COLO829 (cell line): ENCODE results near the gene KCNJ2.

Experiments
- DNase-seq: peaks from one replicate; pipeline ENCODE4 v3.0.0; 2012; ENCODE audit warnings: low spot score

The KCNJ2 gene

DNA sequence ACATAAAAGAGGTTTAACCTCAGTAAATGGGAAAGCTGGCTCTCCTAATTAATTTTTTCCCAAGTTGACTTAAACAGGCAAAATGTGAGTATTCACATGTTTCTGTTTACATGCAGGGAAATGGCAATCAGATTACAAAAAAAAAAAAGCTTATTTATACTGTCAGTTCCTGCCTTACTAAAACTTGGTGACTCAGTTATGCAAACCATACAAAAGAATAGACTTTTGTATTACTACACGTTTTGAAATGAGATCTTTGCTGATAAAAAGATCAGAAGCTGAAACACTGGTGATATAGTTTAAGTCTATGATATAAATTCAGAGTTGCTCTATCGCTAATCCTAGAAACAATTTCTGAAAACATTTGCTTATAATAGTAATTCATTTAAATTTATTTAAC is 9.4 kb upstream of the KCNJ2 start:
- peak; percentile 24 for DNase-seq

DNA sequence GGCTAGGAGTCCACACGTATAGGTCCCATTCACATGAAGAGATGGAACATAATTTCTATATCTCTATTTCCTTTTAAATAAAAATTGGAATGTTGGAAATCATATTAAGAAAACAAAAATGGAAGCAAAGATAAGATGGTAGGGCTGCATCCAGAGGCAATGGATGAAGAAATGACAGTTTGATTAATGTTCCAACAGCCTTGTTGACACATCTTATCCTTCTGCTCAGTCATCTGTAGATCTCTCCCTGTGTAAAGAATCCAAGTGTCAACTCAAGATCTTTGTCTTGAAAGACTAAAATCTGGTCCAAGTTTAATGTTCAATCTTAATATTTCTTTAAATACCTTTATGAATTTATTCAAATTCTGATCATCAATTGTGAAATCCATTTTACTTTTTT is 7.8 kb upstream of the KCNJ2 start:
- DNase-seq = no peak

DNA sequence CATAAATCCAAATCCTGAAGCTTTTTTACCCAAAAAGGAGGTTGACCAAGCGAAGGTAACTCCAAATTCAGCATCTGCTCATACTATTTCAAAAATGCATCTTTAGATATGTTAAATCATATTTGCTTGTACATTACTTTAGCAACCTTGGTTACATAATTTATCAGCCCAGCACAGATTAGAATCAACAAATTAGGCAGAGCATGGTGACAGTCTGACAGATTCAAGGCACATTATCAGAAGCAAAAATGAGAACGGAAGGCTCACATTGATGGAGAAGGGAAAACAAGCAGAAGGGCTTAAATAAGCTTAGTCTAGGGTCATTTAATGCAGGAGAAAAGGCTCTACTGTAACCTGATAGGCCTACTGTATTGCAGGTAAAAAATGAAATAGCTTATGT is 3.9 kb upstream of the KCNJ2 start:
- no peak for DNase-seq

DNA sequence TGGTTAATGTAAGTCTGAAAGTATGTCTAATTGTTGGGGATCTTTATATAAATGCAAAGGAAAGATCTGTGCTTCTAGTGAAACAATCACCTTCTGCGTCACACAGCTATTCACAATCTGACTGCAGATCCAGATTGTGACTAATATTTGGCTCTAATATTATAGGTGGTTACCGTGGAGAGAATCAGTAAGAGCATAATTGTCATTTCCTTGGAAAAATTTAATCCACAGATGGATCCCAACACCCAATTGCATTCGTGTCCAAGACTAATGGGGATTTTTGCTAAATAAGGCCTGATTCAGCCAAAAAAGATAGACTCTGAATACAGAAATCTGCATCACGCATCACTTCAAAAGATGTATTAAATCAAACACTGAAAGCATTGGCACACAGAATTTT is 2.7 kb upstream of the KCNJ2 start:
- no peak for DNase-seq

DNA sequence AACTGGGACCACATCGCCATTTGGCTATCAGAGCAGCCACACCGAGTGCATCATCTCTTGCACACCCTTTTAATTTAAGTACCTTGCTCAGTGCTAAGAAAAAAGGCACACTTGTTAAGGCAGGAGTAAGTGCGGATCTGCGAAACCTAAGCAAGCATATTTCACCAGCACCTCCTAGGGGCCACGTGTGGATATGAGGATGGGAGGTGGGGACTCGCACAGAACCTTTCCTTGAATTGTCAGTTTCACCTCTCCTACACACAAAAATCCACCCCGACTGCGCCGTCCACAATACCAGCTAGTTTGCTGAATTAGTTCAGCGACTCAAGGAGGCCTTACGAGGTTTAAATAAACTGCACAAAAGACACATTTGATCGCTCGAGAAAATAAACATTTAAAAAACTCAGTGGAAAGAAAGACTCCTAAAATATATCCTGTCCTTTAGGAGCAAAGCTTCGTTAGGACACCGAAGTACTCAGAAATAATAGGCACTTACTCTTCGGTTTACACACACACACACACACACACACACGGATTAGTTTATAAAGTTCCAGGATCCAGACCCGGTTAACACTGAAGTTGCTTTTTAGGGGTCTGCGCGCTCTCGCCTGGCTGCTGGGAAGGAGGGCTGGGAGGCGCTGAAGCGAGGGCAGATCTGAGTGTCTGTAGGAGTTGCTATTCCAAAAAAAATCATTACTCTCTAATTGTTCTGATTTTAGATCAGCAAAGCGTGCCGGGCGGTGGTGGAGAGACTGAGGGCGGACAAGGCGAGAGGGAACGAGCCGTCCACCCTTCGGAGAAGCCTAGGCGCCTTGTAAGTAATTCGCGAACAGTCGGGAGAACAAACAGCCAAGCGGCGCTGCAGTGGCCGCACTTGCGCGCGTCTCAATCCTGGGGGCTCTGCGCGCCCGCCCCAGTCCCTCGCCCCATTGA is 1.0 kb upstream of the KCNJ2 start:
- no peak for DNase-seq

DNA sequence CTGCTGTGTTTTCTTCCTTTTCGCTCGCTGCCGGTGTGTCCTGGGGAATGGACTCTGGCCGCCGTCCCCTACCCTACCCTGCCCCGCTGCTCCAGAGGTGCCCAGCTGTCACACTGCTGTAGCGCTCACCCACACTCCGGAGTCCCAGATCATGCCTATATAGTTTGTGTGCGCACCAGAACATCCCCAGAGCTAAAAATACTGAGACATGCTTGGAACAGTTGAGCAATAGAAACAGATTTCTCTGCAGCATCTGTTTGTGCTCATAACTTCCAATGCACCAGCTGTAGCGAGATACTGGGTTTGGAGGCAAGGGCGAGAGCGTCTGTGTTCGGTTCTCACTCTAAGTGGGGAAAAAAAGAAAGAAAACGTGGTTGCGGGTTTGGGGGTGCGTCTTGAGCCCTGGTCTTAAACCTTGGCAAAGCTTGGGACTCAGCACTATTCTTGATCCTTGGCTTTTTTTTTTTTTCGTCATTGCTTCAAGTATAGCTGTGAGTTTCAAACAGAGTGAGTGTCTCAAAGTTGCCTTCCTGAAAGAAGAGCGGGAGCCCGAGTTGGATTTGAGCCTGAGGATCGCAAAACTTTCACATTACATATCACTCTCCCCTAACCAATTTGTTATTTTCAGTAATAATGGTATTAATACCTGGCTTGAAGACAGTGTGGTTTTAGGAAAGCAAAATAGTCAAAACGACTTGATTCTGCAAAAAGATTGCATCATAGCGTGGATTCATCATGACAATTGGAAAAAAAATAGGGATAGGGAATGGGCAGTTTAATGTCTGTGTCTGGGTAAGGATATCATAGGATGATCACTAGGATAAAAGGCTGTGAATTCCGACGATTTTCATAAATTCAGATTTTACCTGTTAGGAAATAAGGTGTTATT is 621 bp downstream of the KCNJ2 start:
- no peak for DNase-seq

DNA sequence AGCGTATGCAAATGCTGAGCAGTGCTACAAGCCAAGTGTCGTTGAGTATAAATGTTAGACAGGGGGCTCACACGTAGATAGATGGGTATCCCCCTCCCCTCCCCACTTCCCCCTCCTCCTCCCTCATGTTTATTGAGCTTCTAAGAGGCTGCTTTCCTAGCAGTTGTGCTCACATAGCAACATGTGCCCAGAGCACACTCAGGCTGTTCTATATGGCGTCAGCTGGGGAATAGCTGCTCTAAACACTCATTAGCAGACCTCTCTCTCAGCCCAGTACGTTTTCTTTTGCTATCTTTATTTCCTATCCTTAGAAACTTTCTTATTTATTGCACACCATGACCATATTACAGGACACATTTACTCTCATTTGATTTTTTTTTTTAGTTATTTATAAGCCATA is 1.8 kb downstream of the KCNJ2 start:
- DNase-seq = no peak

DNA sequence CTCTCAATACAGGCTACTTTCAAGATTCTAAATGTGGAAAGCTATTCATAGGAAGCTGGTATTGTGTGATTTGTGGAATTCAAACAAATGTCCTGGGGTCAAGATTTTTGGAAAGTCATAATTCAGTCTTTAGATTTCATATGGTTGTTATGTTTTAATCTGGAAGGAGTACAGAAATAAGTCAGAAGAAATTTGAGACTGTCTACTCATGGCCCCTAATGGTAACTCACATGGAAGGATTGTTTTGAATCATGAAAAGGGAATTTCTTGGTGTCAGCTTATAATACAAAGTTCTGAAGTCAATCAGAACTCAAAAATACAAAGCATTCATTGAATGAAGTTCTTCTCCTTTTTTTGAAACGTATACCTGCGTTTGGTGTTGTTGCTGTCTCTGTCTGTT is 3.1 kb downstream of the KCNJ2 start:
- DNase-seq = no peak

DNA sequence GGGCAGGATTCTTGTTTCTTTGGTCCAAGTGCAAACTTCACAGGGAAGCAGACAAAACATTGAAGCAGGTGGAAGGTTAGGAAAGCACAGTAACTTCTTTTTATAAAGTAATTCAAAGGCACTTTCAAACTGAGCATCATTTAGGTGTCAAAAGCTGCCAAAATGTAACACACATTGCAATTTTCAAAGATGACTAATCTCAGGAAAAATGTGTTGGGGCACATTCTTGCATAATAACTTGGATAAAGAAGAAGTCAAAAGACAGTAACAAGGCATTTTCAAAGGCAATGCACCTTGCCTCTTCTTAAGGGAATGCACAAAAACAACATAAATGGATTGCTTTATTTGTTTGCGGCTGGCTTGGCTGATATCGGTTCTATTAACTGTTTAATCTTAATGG is 3.6 kb downstream of the KCNJ2 start:
- DNase-seq = no peak

DNA sequence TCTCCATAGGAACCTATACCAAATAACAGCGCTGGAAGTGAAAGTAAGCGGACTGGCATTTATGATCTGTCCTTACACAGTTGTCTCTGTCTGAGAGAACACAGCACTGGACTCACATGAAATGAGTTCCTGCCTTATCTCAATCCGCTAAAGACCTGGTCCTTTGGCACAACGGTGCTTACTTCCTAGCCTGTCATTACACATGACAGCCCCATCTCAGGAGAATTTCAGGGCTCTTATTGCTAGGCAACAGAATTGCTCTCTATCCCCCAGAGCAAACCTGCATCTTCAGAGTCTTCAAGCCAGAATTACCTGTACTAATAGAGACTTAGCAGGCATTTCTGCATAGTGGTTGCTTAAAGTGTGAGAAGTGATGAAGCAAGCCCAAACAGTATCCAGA is 4.3 kb downstream of the KCNJ2 start:
- no peak for DNase-seq

DNA sequence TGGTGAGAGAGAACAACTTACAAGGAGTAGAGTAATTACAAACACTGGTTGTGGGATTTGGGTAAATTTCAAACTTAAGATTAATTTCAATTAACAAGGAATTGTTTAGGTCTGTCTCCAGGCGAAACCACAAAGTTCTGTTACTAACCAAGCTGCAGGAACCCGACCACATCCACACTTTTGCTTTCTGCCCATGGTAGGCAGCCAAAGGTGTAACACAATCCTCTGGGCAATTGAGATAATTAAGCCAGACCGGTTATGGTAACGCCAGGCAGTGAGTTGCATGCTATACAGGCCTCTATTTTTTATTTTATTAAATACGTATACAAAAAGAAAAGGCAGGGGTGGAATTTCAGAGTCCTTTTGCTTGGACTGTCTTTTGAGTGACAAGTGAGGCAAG is 12.0 kb downstream of the KCNJ2 start:
- DNase-seq = no peak

DNA sequence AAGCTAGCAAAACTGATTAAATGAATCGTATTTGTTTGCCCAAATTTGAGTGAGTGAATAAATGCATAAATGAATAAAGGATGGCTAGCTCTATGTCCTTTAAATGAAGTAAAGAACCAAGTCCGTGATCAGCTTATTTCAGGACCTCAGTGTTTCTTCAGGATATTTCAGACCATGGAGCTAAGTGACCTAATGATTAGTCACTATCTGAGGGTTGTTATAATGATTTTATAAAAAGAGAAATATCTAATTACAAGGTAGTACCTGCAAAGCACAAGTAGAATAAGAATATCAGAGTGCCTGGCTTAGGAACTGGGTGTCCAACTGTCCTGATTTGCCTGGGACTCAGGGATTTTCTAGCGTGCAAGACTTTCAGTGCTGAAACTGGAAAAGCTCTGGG is 12.5 kb downstream of the KCNJ2 start:
- no peak for DNase-seq

DNA sequence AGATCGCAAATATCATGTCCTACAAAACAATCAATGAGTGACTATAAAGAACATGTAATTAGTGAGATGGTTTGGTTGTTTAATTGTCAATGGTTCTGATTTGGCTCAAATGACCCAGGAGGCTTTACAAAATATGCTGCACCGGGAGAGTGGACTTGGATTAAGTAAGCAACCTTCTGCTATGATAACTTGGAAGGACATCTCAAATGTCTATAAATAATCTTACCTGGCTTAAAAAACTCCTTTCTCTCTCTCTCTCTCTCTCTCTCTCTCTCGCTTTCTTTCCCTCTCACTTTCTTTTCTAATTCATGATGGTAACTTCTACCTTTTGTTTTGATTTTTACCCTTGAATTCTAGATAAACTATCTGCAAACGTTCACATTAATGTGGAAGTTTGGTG is 14.2 kb downstream of the KCNJ2 start:
- no peak for DNase-seq

DNA sequence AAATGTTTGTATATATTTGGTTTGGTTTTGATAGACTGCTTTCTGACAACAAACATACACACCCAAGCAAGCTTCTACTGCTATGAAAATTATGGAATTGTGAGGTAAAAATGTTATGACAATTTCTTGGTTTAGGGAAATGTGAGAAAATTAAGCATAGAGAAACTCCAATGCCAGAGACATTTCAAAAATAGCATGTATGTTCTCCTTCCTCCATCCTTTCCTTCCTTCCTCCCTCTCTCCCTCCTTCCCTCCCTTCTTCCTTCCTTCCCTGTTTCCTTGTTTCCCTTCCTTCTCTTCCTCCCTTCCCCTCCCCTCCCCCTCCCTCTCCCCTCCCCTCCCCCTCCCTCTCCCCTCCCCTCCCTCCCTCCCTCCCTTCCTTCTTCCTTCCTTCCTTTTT is 14.9 kb downstream of the KCNJ2 start:
- no peak for DNase-seq

DNA sequence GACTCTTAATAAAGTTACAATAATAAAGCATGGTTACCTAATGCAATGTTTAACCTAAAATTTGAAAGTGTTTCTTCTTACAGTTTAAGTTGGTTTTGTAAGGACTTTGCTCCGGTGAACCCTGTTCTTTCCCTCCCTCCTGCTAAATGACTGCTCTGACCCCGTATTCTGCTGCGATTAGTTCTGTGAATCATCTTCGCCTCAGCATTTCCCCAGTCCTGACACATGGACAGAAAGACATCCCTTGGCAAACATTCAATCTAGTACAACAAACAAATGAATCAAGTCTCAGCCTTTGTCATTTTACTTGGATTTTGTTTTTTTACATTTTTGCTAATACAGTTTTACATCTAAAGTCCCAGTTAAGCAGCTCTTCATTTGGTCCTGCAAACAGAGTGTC is 15.4 kb downstream of the KCNJ2 start:
- no peak for DNase-seq

DNA sequence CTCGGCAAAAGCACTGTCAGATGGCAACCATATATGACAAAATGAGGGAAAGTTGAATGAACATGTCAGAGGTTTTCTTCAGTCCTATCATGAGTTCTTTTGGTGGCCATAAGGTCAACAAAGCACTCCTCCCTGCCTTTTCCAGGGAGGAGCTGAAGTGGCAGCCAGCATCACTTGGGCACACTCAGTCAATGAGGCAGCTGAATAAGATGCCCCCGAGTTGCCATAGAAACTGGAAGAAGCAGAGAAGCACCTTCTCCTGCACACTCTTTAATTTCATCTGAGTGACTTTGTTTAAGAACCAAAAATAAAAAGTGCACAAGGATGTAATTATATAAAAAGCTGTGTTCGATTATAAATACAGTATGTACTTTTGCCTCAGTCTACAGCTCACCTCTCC is 16.0 kb downstream of the KCNJ2 start:
- no peak for DNase-seq

DNA sequence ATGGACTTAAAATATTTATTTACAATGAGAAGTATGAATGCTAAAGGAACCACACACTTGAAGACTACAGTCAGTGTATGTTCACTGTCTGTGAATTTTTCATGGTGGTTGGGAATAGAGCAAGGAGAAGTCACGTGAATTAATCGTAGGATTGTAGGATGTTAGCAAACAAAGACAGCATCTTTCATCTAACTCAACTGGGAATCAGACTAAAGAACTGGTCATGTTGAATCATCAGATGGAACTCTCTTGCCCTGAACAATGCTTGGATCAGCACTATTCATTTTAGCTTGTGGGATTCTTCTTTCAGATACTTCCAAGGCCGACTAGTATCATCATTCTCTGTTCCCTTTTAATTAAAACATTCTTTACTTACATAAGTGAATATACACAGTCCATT is 18.1 kb downstream of the KCNJ2 start:
- DNase-seq = peak; percentile 96

DNA sequence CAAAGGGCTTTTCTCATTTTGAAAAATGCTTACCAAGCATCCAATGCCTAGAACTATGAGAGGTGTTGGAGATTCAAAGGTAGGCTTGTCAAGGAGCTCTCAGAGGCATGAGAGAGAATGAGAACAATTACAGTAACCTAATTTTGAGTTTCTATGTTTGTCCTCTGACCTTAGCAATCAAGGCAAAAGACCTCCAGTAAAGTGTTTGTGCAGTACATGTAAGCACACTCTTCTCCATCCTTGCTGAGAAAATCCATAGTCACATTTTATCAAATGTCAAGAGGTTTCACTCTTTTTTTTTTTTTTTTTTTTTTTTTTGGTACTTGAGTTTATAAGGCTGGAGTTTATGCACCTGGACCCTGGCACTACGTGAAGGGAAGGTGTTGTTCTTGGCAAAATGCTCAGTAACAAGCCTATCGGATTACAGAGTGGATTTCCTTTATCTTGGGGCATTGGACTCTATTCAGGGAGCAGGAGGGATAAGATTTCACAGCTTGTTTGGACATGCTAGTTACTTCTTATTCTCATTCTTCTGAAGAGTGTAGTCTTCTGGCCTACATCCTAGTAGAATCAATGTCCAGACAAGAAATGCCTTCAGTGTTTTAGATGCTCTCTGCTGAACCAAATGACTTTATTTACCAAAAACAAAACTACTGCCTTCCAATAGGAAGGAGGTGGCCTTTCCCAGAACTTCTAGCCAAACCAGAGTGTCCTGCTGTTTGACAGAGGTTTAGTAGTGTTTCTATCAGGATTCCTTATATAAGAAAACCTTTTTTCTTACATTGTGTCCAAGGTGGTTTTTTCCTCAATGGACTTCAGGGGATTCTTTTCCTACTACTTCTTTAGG is 21.9 kb downstream of the KCNJ2 start:
- no peak for DNase-seq

DNA sequence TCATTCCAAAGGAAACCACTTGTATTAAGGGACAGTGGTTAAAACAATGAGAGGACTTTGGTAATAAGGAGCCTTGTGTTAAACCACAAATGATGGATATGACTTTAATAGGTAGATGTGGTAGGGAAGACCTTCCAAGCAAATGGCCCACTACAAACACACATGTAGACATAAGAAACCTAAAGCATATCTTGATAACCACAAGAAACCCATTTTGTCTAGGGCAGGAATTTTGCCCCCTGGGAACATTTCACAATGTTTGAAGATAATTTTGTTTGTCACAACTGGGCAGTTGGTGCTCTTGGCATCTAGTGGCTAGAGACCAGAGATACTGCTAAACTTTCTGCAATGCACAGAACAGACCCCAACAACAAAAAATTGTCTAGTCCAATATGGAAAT is 25.8 kb downstream of the KCNJ2 start:
- no peak for DNase-seq

DNA sequence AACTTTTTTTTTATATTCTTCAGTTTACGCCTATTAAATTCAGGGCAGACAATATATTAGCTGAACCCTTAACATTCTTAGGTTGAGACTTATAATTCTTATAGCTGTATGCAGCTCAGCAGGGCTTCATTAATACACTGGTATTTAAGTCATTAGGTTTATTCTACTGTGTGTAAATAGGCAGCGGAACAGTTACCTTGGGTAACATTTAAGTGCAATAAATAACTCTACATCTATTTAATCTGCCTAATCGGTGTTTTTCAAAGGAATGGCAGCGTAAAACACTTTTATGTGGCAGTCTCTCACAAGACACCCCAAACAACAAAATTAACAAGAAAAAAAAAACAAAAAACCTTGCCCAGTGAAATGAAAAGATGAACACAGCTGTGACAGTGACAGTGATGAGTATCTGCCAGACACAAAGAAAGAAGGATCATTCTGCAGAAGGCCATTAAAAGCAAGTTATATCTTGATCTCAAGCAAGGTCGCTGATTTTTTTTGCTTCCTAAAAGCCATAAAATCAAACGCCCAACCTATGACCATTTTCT is 32.6 kb downstream of the KCNJ2 start:
- no peak for DNase-seq

DNA sequence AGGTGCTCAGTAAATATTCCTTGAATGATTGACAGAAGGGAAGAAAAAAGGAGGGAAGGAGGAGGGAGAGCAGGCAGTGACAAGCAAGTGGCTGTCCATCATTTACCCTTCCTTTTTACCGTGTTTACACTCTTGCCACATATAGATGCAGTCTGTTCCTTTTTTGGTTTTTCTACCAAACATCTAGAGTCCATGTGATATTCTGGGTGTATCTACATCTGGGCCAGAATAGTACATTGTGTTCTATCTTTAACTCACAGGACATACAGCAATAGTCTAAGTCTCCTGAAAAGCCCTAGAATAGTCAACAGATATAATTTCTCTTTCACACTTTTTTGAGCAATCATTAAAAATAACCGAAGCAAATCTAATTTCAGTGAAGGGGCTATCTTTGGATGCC is 33.5 kb downstream of the KCNJ2 start:
- no peak for DNase-seq

DNA sequence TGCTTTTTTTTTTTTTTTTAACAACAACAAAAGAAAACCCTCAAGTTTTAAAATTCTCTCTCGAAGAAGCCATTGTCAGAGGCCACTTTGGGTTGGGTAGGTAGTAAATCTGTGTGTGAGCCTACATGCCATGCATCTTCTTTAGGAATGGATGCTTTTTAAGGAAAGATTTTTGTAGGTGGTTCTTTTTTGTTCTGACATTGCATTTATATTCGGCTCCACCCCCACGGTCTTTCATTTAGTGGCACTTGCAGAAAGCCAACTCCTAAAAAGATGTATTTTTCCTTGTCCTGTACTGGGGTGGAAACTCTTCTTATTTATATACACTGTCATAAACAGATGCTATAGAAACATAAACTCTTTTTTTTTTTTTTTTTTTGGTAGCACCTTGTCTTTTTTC is 35.1 kb downstream of the KCNJ2 start:
- no peak for DNase-seq
